Measurements from ENCODE around the gene NEU3. TPM values are rescaled to one million over a fixed set of nuclear protein-coding genes. Genes with fewer than 3 reads are reported as not detected.

NEU3 gene
- polyA plus RNA-seq, 1 experiment, result 7.5 TPM

- no peak for TF ChIP-seq CTCF (IDR thresholded peaks at IDR 0.05; ENCODE audit: insufficient read depth, low read depth, low read length)
- H3K36me3 ChIP-seq (ENCODE audit: control insufficient read depth, insufficient read depth, low read length), result no peaks in the 10 kb centered on the region
- no peak for DNase-seq (ENCODE audit: low read depth)
- POLR2A ChIA-PET, result no interaction called here
- CTCF ChIA-PET, result interaction anchor here (0.6 to 4.5 kb wide), 2 partner anchors 15 to 19 kb away, joined by 3 to 19 read pairs; no protein-coding TSS in a partner anchor
- H3K27me3 ChIP-seq (ENCODE audit: control insufficient read depth, insufficient read depth, low read length), result peaks cover 9% of the 10 kb centered on the region
- no peak overlapping the region for H3K4me3 ChIP-seq (ENCODE audit: low read depth, low read length)
These were observed 61.8 kb downstream of the NEU3 start for GRCh38 chr11:75050516-75050915.

- TF ChIP-seq CTCF (IDR thresholded peaks at IDR 0.05; ENCODE audit: insufficient read depth, low read depth, low read length), result no peak
- POLR2A ChIA-PET, result no interaction called here
- CTCF ChIA-PET, result interaction anchor here (4.5 kb wide), 1 partner anchor 20 kb away, joined by 19 read pairs; no protein-coding TSS in a partner anchor
- no peak for DNase-seq (ENCODE audit: low read depth)
- H3K36me3 ChIP-seq (ENCODE audit: control insufficient read depth, insufficient read depth, low read length), result no peaks in the 10 kb centered on the region
- peaks cover 9% of the 10 kb centered on the region for H3K27me3 ChIP-seq (ENCODE audit: control insufficient read depth, insufficient read depth, low read length)
- no peak overlapping the region for H3K4me3 ChIP-seq (ENCODE audit: low read depth, low read length)
These were observed 62.3 kb downstream of the NEU3 start for GRCh38 chr11:75051043-75051442.

GRCh38 chr11:75052457-75052856, 63.7 kb downstream of the NEU3 start:
- POLR2A ChIA-PET, result no interaction called here
- Histone ChIP-seq H3K36me3 (ENCODE audit: control insufficient read depth, insufficient read depth, low read length) (no peaks in the 10 kb centered on the region), H3K4me3 (ENCODE audit: low read depth, low read length) (no peak overlapping the region), H3K27me3 (ENCODE audit: control insufficient read depth, insufficient read depth, low read length) (peaks cover 9% of the 10 kb centered on the region)
- CTCF ChIA-PET, result no interaction called here
- TF ChIP-seq CTCF (IDR thresholded peaks at IDR 0.05; ENCODE audit: insufficient read depth, low read depth, low read length), result no peak
- no peak for DNase-seq (ENCODE audit: low read depth)

- POLR2A ChIA-PET, result no interaction called here
- no peak overlapping the region for H3K4me3 ChIP-seq (ENCODE audit: low read depth, low read length)
These were observed 66.8 kb downstream of the NEU3 start for GRCh38 chr11:75055511-75055910.

GRCh38 chr11:75056814-75057213, 68.1 kb downstream of the NEU3 start:
- Histone ChIP-seq H3K4me3 (ENCODE audit: low read depth, low read length) (no peak overlapping the region), H3K27me3 (ENCODE audit: control insufficient read depth, insufficient read depth, low read length) (peaks cover 12% of the 10 kb centered on the region), H3K36me3 (ENCODE audit: control insufficient read depth, insufficient read depth, low read length) (no peaks in the 10 kb centered on the region)
- TF ChIP-seq CTCF (IDR thresholded peaks at IDR 0.05; ENCODE audit: insufficient read depth, low read depth, low read length), result no peak
- DNase-seq (ENCODE audit: low read depth), result no peak
- CTCF ChIA-PET, result interaction anchor here (1.0 kb wide), 1 partner anchor 34 kb away, joined by 6 read pairs; no protein-coding TSS in a partner anchor
- POLR2A ChIA-PET, result no interaction called here

More at GRCh38 chr11:75055511-75055910, 66.8 kb downstream of the NEU3 start:
- Histone ChIP-seq H3K27me3 (ENCODE audit: control insufficient read depth, insufficient read depth, low read length) (peaks cover 15% of the 10 kb centered on the region), H3K36me3 (ENCODE audit: control insufficient read depth, insufficient read depth, low read length) (no peaks in the 10 kb centered on the region)
- no peak for DNase-seq (ENCODE audit: low read depth)
- CTCF ChIA-PET, result no interaction called here
- no peak for TF ChIP-seq CTCF (IDR thresholded peaks at IDR 0.05; ENCODE audit: insufficient read depth, low read depth, low read length)
